Adrenal gland (tissue), 12 donors: Measurements from ENCODE around the gene COL9A3. TPM values are rescaled to one million over a fixed set of nuclear protein-coding genes. Genes with fewer than 3 reads are reported as not detected.

Experiments
- DNase-seq, 7 donors: peaks; one replicate each; pipeline ENCODE4 v3.0.0-alpha.2; 2019 to 2020
- H3K27ac ChIP-seq, 5 donors: fragments of 200-600 bp; sonication (generic) in 4 of 5; 1 replicate in 3 of 5; 2 replicates in 2 of 5; pipeline versions ENCODE4 v1.5.1 to v1.8.0; 2016 to 2020; ENCODE audit warnings: mild to moderate bottlenecking in 1 of 5
- H3K27me3 ChIP-seq: fragments of 200-600 bp; 2 replicates; pipeline ENCODE4 v1.8.0; 2021
- H3K36me3 ChIP-seq, 2 donors: fragments of 200-600 bp; replicated peaks in 1 of 2; 1 replicate in 1 of 2; 2 replicates in 1 of 2; pipeline versions ENCODE4 v1.5.1 to v1.8.0; 2018 to 2022
- H3K4me1 ChIP-seq, 2 donors: fragments of 200-600 bp; replicated peaks in 1 of 2; 1 replicate in 1 of 2; 2 replicates in 1 of 2; pipeline versions ENCODE4 v1.5.1 to v1.8.0; 2018 to 2021
- H3K4me3 ChIP-seq, 4 donors: fragments of 200-600 bp; sonication (generic) in 3 of 4; one replicate each; pipeline ENCODE4 v1.5.1; 2016 to 2018
- H3K9me3 ChIP-seq, 3 donors: fragments of 200-600 bp; sonication (generic) in 1 of 3; replicated peaks in 1 of 3; 1 replicate in 2 of 3; 2 replicates in 1 of 3; pipeline versions ENCODE4 v1.5.1 to v1.8.0; 2016 to 2021
- CTCF ChIP-seq, 6 experiments: fragments of 450-650 bp in 4 of 6; fragments of 200-600 bp in 2 of 6; sonication (generic) in 1 of 6; IDR thresholded peaks; 1 replicate in 5 of 6; 2 replicates in 1 of 6; pipeline versions ENCODE4 v1.5.1 to v1.8.0; 2016 to 2021; ENCODE audit warnings: antibody characterized with exemption in 6 of 6, mild to moderate bottlenecking in 2 of 6, moderate library complexity in 1 of 6
- POLR2A ChIP-seq, 2 donors: fragments of 450-650 bp; IDR thresholded peaks; one replicate each; pipeline ENCODE4 v1.6.1; 2017; ENCODE audit warnings: antibody characterized with exemption in 2 of 2, mild to moderate bottlenecking in 2 of 2, moderate library complexity in 1 of 2
- WGBS, 4 donors: extraction: QIAGEN DNeasy Blood & Tissue Kit in 2 of 4; methylation state at CpG; one replicate each; pipeline versions ENCODE4 v1.1.5 to v1.1.7; 2013 to 2017; 5-methylcytosine and 5-hydroxymethylcytosine counted together
- intact Hi-C, 2 donors: fragments of 100-400 bp; cut with DNase I; formaldehyde crosslinking; loops; one replicate each; pipeline versions ENCODE4 v1.14.1 to v1.15.0; 2022 to 2023
- polyA plus RNA-seq, 3 donors: library from polyadenylated mRNA; stranded (reverse); fragments of 200-250 nt in 2 of 3; fragments of 350-450 nt in 1 of 3; fragmentation: Illumina TruSeq in 1 of 3; extraction: RNeasy Lipid Tissue Mini Kit (QIAGEN cat#74804) in 1 of 3; gene quantifications; one replicate each; pipeline ENCODE4 v1.2.3, GENCODE V29; 2013 to 2014
- total RNA-seq, 9 donors: library from RNA; depleted of rRNA in 4 of 9; stranded (reverse); fragments of >200 nt in 4 of 9; fragments of 120-200 nt in 1 of 9; fragmentation: NEBNext Ultra II Directional in 1 of 9; extraction: Animal tissue kit (Norgen Biotek cat#: 25700) in 1 of 9; gene quantifications; one replicate each; pipeline versions ENCODE4 v1.1.0 to v1.2.4, GENCODE V29; 2013 to 2023
- donor health status: healthy with polysubstance abuse.
- donor health status: Bipolar disorder and iron deficiency.
- donor health status: DM: yes; HTN: yes; CAD: no.
- donor health status: DM: no; HTN: no; CAD: no.
- donor health status: DM: no; HTN: no; CAD: no.
- donor health status: DM: yes; HTN: yes; CAD: no.

Gene COL9A3
- total and polyA plus RNA-seq, 12 donors: 0.22 to 27.8 (median 1.4) TPM

GRCh38 chr20:62797671-62798532 is 18.9 kb upstream of the COL9A3 start:
- TF ChIP-seq POLR2A (IDR thresholded peaks at IDR 0.05): no peak
- no peak for TF ChIP-seq CTCF (IDR thresholded peaks at IDR 0.05)
- peak overlapping the region in 3 of 5 donors; percentile 26 to 96 (median 60) for H3K27ac ChIP-seq
- H3K27me3 ChIP-seq: no peaks in the 10 kb centered on the region
- 78 to 89% (median 84%) methylated on average over 12 to 26 of the region's 26 CpGs for WGBS, 4 donors
- peaks cover 8 to 28% of the 10 kb centered on the region in 2 donors for H3K4me1 ChIP-seq
- H3K9me3 ChIP-seq: no peaks in the 10 kb centered on the region
- intact Hi-C loops: loop anchor here in 1 of 2 donors (10.0 kb wide), 2 partner anchors 303 to 493 kb away; partner anchors contain the start of gene ADRM1
- DNase-seq: no peak
- H3K4me3 ChIP-seq: no peak overlapping the region
- H3K36me3 ChIP-seq: peaks cover 0 to 32% of the 10 kb centered on the region in 2 donors

DNA sequence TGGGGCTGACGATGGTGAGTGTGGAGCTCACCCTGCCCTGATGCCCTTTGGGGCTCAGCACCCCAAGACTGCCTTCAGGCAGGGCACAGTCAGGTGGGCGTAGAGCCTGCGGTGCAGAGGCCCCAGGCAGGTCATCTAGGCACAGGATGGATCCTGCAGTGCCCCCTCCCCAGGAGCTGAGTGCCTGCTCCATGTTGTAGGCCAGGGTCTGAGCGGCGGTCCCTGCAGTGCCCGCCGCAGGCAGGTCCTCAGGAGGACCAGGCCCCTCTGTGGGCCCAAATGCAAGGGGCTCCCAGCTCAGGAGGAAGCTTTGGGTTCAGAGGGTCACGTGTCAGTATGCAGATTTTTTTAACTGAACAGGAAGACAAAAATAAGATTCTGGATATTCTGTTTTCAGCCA is 17.8 kb upstream of the COL9A3 start:
- Histone ChIP-seq H3K27me3 (no peaks in the 10 kb centered on the region), H3K4me1 (peaks cover 8 to 23% of the 10 kb centered on the region in 2 donors), H3K4me3 (no peak overlapping the region), H3K27ac (no peak overlapping the region), H3K9me3 (no peaks in the 10 kb centered on the region), H3K36me3 (peaks cover 0 to 32% of the 10 kb centered on the region in 2 donors)
- intact Hi-C loops: loop anchor here in 1 of 2 donors (10.0 kb wide), 2 partner anchors 304 to 494 kb away; partner anchors contain the start of gene ADRM1
- 91 to 93% (median 92%) methylated on average over 8 of the region's 8 CpGs for WGBS, 4 donors
- no peak for DNase-seq
- no peak for TF ChIP-seq CTCF (IDR thresholded peaks at IDR 0.05)
- TF ChIP-seq POLR2A (IDR thresholded peaks at IDR 0.05): no peak

DNA sequence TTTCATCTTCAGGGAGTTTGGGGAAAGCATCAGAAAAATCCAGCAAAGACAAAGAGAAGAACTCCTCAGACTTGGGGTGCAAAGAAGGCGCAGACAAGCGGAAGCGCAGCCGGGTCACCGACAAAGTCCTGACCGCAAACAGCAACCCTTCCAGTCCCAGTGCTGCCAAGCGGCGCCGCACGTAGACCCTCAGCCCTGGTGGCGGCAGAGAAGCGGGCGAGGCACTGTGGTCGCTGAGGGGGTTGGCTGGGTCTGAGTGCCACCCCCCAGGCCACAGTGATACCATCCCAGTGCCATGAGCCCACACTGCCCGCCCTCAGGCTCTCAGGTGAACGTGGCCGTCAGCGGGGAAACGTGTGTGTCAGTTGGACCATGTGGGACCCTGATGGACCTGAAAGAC is 17.4 kb upstream of the COL9A3 start:
- DNase-seq: no peak
- no peaks in the 10 kb centered on the region for H3K9me3 ChIP-seq
- peaks cover 8 to 22% of the 10 kb centered on the region in 2 donors for H3K4me1 ChIP-seq
- H3K36me3 ChIP-seq: peaks cover 0 to 32% of the 10 kb centered on the region in 2 donors
- H3K27me3 ChIP-seq: no peaks in the 10 kb centered on the region
- 95 to 97% (median 95%) methylated on average over 17 to 19 of the region's 19 CpGs for WGBS, 4 donors
- no peak overlapping the region for H3K4me3 ChIP-seq
- intact Hi-C loops: loop anchor here in 1 of 2 donors (10.0 kb wide), 2 partner anchors 305 to 495 kb away; partner anchors contain the start of gene ADRM1
- no peak overlapping the region for H3K27ac ChIP-seq
- no peak for TF ChIP-seq POLR2A (IDR thresholded peaks at IDR 0.05)
- no peak for TF ChIP-seq CTCF (IDR thresholded peaks at IDR 0.05)

GRCh38 chr20:62799873-62800272 is 17.0 kb upstream of the COL9A3 start:
- TF ChIP-seq CTCF (IDR thresholded peaks at IDR 0.05): no peak
- TF ChIP-seq POLR2A (IDR thresholded peaks at IDR 0.05): no peak
- 71 to 91% (median 76%) methylated on average over 10 of the region's 10 CpGs for WGBS, 4 donors
- intact Hi-C loops: loop anchor here in 1 of 2 donors (10.0 kb wide), 2 partner anchors 305 to 495 kb away; partner anchors contain the start of gene ADRM1
- no peaks in the 10 kb centered on the region for H3K9me3 ChIP-seq
- peaks cover 8 to 18% of the 10 kb centered on the region in 2 donors for H3K4me1 ChIP-seq
- DNase-seq: peak in 1 of 7 donors; percentile 44
- H3K36me3 ChIP-seq: peaks cover 0 to 32% of the 10 kb centered on the region in 2 donors
- no peak overlapping the region for H3K27ac ChIP-seq
- H3K4me3 ChIP-seq: no peak overlapping the region
- no peaks in the 10 kb centered on the region for H3K27me3 ChIP-seq
